Epithelial cell of proximal tubule (primary cell): ENCODE results near the gene SACS. TPM values are rescaled to one million over a fixed set of nuclear protein-coding genes. Genes with fewer than 3 reads are reported as not detected.
A peak's percentile ranks its signal among the peaks of the same experiment; 100 is the strongest.

Experiments used
- DNase-seq: peaks from one replicate; pipeline ENCODE4 v3.0.0-alpha.2; 2011; ENCODE audit warnings: low read depth
- H3K4me3 ChIP-seq: 2 replicates; pipeline ENCODE4 v1.5.1; 2011; ENCODE audit warnings: low read depth, mild to moderate bottlenecking, low read length
- total RNA-seq: library from RNA; depleted of rRNA; stranded (reverse); fragments of >200 nt; gene quantifications from 2 replicates; pipeline ENCODE4 v1.2.3, GENCODE V29; 2015
- TF ChIP-seq, protein P1 (sequence below): conservative IDR thresholded peaks from 2 replicates; pipeline ENCODE4 v1.5.1; 2012; ENCODE audit warnings: low read depth, mild to moderate bottlenecking, low read length

Gene SACS
- total RNA-seq, 1 donor from 2014 or later = 70.9 TPM

- TF ChIP-seq, protein P1, sequence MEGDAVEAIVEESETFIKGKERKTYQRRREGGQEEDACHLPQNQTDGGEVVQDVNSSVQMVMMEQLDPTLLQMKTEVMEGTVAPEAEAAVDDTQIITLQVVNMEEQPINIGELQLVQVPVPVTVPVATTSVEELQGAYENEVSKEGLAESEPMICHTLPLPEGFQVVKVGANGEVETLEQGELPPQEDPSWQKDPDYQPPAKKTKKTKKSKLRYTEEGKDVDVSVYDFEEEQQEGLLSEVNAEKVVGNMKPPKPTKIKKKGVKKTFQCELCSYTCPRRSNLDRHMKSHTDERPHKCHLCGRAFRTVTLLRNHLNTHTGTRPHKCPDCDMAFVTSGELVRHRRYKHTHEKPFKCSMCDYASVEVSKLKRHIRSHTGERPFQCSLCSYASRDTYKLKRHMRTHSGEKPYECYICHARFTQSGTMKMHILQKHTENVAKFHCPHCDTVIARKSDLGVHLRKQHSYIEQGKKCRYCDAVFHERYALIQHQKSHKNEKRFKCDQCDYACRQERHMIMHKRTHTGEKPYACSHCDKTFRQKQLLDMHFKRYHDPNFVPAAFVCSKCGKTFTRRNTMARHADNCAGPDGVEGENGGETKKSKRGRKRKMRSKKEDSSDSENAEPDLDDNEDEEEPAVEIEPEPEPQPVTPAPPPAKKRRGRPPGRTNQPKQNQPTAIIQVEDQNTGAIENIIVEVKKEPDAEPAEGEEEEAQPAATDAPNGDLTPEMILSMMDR = no peak
- H3K4me3 ChIP-seq = no peak overlapping the region
- DNase-seq = no peak
These were observed 53.0 kb downstream of the SACS start for GRCh38 chr13:23380534-23380933.

DNA sequence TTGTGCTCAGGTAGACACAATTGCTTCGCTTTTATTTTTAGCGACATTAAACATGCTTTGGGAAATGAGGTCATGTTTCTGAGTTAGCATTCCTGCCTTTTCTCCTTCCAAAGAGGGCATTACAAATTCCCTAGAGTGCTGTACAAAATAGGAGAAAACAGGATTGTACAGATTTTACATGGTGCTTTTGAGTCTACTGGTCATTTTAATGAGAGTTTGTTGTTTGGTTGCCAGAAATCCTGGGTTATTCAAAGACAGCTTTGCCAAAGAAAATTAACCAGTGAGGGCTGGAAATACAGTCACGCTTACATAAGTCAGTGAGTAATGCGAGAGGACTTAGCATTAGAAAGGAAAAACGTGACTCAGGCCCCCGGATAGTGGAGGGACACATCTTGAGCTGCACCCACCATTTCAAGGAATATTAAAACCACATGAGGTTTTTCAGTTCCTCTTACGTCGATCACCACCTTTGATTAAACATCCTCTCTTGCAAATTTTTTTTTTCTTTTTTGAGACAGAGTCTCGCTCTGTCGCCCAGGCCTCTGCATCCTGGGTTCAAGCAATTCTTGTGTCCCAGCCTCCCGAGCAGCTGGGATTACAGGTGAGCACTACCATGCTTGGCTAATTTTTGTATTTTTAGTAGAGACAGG is 55.4 kb downstream of the SACS start:
- no peak overlapping the region for H3K4me3 ChIP-seq
- TF ChIP-seq, protein P1 = no peak
- peak; percentile 82 for DNase-seq

GRCh38 chr13:23377579-23377978 is 55.9 kb downstream of the SACS start:
- no peak for DNase-seq
- no peak overlapping the region for H3K4me3 ChIP-seq
- TF ChIP-seq, protein P1 = no peak

GRCh38 chr13:23375001-23375971 is 58.2 kb downstream of the SACS start:
- no peak for DNase-seq
- H3K4me3 ChIP-seq = peak overlapping the region; percentile 80
- TF ChIP-seq, protein P1 = no peak

DNA sequence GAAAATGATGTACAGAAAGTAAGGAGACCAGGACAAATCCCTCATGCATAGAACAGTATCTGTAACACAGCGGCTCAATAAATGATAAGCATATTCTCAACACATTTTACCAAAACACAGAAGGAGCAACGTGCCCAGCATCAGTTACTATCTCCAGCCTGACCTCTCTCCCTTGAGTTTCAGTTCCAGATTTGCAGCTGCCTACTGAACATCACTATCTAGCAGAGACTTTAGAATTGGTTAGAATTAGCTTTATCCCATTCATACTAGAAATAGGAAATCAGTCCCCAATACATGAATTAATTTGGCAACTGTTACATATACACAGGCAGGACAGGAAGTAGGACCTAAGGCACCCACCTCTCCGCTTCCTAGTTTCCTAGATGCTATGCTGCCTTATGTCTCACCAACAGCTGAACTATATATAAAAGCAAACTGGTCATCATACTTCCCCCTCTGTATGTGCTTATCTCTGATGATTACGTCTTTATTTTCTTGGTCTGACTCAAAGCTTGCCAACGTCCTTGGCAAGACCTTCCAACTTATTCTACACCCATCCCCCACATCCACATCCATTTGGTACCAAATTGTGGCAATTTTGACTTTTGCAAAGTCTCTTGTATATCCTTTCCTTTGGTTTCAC is 61.1 kb downstream of the SACS start:
- no peak for DNase-seq
- no peak overlapping the region for H3K4me3 ChIP-seq
- TF ChIP-seq, protein P1 = no peak

DNA sequence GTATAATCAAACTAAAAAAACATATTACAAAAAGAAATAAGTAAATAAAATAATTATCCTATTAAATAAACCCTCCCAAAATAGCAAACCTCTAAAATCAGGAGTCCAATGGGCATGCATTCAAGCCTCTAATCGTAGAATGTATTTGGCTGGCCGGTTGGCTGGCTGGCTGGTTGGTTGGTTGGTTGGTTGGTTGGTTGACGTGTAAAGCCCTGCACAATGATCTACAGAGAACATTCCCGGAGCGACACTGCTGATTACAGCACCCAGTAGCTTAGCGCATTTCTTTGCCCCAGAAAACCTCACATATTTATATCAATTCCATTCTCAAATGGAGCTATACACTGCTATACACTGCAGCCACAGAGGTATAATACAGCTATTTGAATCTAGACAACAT is 65.6 kb downstream of the SACS start:
- TF ChIP-seq, protein P1 = no peak

More for the DNA sequence above, 65.6 kb downstream of the SACS start:
- no peak for DNase-seq
- no peak overlapping the region for H3K4me3 ChIP-seq
